ENCODE data around the gene JAKMIP3. TPM values are rescaled to one million over a fixed set of nuclear protein-coding genes. Genes with fewer than 3 reads are reported as not detected.

The JAKMIP3 gene
- total and polyA plus RNA-seq, 8 donors: 0.18 to 1.1 (median 0.44) TPM; not detected in 2

GRCh38 chr10:132107949-132108877 is 42.5 kb downstream of the JAKMIP3 start:
- intact Hi-C loops (cut with DNase I; ENCODE audit: low total_unique reads): no loop called here
- H3K4me3 ChIP-seq: no peak overlapping the region
- no peak for TF ChIP-seq CTCF (IDR thresholded peaks at IDR 0.05)
- TF ChIP-seq POLR2A (IDR thresholded peaks at IDR 0.05): no peak
- TF ChIP-seq EP300 (IDR thresholded peaks at IDR 0.05): no peak
- no peak for TF ChIP-seq POLR2AphosphoS5 (IDR thresholded peaks at IDR 0.05)
- 74 to 78% (median 77%) methylated on average over 11 to 13 of the region's 13 CpGs for WGBS, 5 donors
- H3K36me3 ChIP-seq: no peaks in the 10 kb centered on the region
- no peaks in the 10 kb centered on the region for H3K27me3 ChIP-seq
- no peak overlapping the region for H3K27ac ChIP-seq
- DNase-seq: peak in 1 of 2 donors; percentile 16
- H3K9me3 ChIP-seq: no peaks in the 10 kb centered on the region
- no peaks in the 10 kb centered on the region for H3K4me1 ChIP-seq

GRCh38 chr10:132109341-132110110 is 43.8 kb downstream of the JAKMIP3 start:
- Histone ChIP-seq H3K4me3 (no peak overlapping the region), H3K36me3 (no peaks in the 10 kb centered on the region), H3K9me3 (no peaks in the 10 kb centered on the region), H3K4me1 (no peaks in the 10 kb centered on the region), H3K27me3 (no peaks in the 10 kb centered on the region), H3K27ac (no peak overlapping the region)
- 80 to 90% (median 86%) methylated on average over 19 of the region's 19 CpGs for WGBS, 5 donors
- intact Hi-C loops (cut with DNase I; ENCODE audit: low total_unique reads): no loop called here
- peak; percentile 23 to 60 for DNase-seq
- TF ChIP-seq CTCF (IDR thresholded peaks at IDR 0.05): no peak
- TF ChIP-seq EP300 (IDR thresholded peaks at IDR 0.05): no peak
- TF ChIP-seq POLR2AphosphoS5 (IDR thresholded peaks at IDR 0.05): no peak
- TF ChIP-seq POLR2A (IDR thresholded peaks at IDR 0.05): no peak

GRCh38 chr10:132110111-132110521 is 44.4 kb downstream of the JAKMIP3 start:
- TF ChIP-seq POLR2AphosphoS5 (IDR thresholded peaks at IDR 0.05) (no peak), EP300 (IDR thresholded peaks at IDR 0.05) (no peak), CTCF (IDR thresholded peaks at IDR 0.05) (no peak), POLR2A (IDR thresholded peaks at IDR 0.05) (no peak)
- Histone ChIP-seq H3K27me3 (no peaks in the 10 kb centered on the region), H3K36me3 (no peaks in the 10 kb centered on the region), H3K27ac (no peak overlapping the region), H3K4me3 (no peak overlapping the region), H3K4me1 (no peaks in the 10 kb centered on the region), H3K9me3 (no peaks in the 10 kb centered on the region)
- WGBS, 5 donors: 67 to 78% (median 71%) methylated on average over 12 to 14 of the region's 14 CpGs
- intact Hi-C loops (cut with DNase I; ENCODE audit: low total_unique reads): no loop called here
- DNase-seq: peak; percentile 20 to 21

GRCh38 chr10:132110713-132111112 is 45.0 kb downstream of the JAKMIP3 start:
- 60 to 76% (median 64%) methylated on average over 14 of the region's 14 CpGs for WGBS, 5 donors
- peak in 1 of 2 donors; percentile 15 for DNase-seq
- Histone ChIP-seq H3K36me3 (no peaks in the 10 kb centered on the region), H3K9me3 (no peaks in the 10 kb centered on the region), H3K4me3 (no peak overlapping the region), H3K27me3 (no peaks in the 10 kb centered on the region), H3K4me1 (no peaks in the 10 kb centered on the region), H3K27ac (no peak overlapping the region)
- intact Hi-C loops (cut with DNase I; ENCODE audit: low total_unique reads): no loop called here
- TF ChIP-seq CTCF (IDR thresholded peaks at IDR 0.05) (no peak), POLR2A (IDR thresholded peaks at IDR 0.05) (no peak), POLR2AphosphoS5 (IDR thresholded peaks at IDR 0.05) (no peak), EP300 (IDR thresholded peaks at IDR 0.05) (no peak)
